GM12865 (cell line): ENCODE data around the gene RAB8B.

ENCODE experiments used
- DNase-seq: peaks from one replicate; pipeline ENCODE4 v3.0.0; 2010; ENCODE audit warnings: low read depth
- H3K4me3 ChIP-seq: 2 replicates; pipeline ENCODE4 v1.5.1; 2011; ENCODE audit warnings: mild to moderate bottlenecking, low read depth, low read length, control low read depth
- TF ChIP-seq, protein P1 (sequence below): IDR thresholded peaks from 2 replicates; pipeline ENCODE4 v1.5.1; 2011; ENCODE audit warnings: low read length, control low read depth, low read depth, inconsistent platforms; ENCODE audit not compliant: insufficient read depth; ENCODE audit errors: missing control alignments

RAB8B gene

GRCh38 chr15:63195569-63196015, 6.2 kb downstream of the RAB8B start:
- TF ChIP-seq, protein P1, sequence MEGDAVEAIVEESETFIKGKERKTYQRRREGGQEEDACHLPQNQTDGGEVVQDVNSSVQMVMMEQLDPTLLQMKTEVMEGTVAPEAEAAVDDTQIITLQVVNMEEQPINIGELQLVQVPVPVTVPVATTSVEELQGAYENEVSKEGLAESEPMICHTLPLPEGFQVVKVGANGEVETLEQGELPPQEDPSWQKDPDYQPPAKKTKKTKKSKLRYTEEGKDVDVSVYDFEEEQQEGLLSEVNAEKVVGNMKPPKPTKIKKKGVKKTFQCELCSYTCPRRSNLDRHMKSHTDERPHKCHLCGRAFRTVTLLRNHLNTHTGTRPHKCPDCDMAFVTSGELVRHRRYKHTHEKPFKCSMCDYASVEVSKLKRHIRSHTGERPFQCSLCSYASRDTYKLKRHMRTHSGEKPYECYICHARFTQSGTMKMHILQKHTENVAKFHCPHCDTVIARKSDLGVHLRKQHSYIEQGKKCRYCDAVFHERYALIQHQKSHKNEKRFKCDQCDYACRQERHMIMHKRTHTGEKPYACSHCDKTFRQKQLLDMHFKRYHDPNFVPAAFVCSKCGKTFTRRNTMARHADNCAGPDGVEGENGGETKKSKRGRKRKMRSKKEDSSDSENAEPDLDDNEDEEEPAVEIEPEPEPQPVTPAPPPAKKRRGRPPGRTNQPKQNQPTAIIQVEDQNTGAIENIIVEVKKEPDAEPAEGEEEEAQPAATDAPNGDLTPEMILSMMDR, result no peak
- H3K4me3 ChIP-seq, result no peak overlapping the region
- no peak for DNase-seq

DNA sequence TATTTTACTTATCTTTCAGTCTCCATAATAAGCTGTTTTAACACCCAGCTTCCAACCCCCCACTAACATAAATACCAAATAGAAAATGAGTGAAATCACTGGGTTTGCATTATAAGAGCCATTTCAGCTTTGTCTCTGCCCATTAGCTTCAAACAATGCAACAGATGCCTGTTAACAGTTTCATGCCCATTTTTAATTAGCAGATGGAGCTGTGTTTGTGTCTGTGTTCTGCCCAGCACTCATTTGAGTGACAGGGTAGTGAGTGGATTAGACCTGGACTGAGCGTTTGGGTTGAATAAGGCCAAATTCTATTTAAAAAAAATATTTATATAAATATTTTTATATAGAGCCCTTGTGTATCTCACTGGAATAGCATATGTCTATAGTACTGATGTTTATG, 7.4 kb downstream of the RAB8B start:
- DNase-seq, result no peak

GRCh38 chr15:63197626-63198025, 8.2 kb downstream of the RAB8B start:
- DNase-seq, result no peak
- TF ChIP-seq, protein P1, result no peak
- no peak overlapping the region for H3K4me3 ChIP-seq

More for the DNA sequence above, 7.4 kb downstream of the RAB8B start:
- TF ChIP-seq, protein P1, result no peak
- H3K4me3 ChIP-seq, result no peak overlapping the region

DNA sequence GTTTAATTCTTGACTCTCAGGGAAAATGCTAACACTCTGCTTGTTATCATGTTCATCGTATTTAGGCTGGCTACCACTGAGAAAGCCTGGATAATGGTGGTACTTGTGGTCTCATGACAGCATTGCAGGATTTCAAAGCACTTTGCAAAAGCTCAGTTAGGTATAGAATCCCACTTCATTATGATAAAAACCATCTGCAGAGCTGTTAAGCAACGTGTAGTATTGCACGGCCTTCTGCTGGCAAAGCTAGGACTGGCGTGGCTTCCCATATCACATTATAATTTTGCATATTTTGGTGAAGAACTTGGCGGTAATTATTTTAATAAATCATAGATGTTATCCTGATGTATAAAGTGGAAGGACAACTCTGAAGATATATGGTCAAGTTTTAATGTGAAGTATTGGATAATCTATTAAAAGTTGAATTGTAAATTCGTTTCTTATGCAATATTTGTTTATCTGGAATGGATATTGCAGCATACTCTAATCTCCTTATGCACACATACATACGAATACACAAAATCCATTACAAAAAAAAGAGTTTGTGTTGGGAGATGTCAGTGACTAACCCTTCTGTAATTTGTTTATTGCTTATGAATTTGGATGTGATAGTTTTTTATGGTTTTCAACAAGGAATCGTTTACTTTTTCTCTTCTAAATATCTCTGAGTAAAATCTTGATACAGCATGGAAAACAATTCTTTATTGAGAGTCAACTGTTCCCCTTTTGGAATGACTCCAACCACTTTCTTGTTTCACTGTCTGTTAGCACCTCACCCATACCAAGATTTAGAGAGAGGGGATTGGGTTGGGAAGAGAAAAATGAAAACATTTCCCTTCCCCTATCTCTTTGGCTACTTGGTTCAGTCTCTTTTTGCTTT, 9.2 kb downstream of the RAB8B start:
- TF ChIP-seq, protein P1, result no peak
- H3K4me3 ChIP-seq, result no peak overlapping the region
- DNase-seq, result no peak

GRCh38 chr15:63200464-63201249, 11.3 kb downstream of the RAB8B start:
- no peak overlapping the region for H3K4me3 ChIP-seq
- TF ChIP-seq, protein P1, result no peak
- DNase-seq, result no peak

GRCh38 chr15:63202861-63203260, 13.5 kb downstream of the RAB8B start:
- no peak for DNase-seq
- TF ChIP-seq, protein P1, result no peak
- H3K4me3 ChIP-seq, result no peak overlapping the region
